ENCODE data around the gene ELL2.

- TF ChIP-seq EP300 (IDR thresholded peaks at IDR 0.05) (no peak), CTCF (IDR thresholded peaks at IDR 0.05) (no peak), POLR2A (IDR thresholded peaks at IDR 0.05) (no peak), POLR2AphosphoS5 (IDR thresholded peaks at IDR 0.05) (no peak)
These were observed 43.1 kb upstream of the ELL2 start for GRCh38 chr5:96004754-96005153.

Data from suprapubic skin (tissue), 4 donors.